Loucy (cell line): ENCODE data around the gene SDR39U1.
"Not testable (repeated sequence)": the region's sequence is repeated elsewhere in the genome, so short reads cannot be mapped to it uniquely, and the experiment has no call there.

Source experiments
- CTCF ChIP-seq: fragments of 200-600 bp; sonication (generic); conservative IDR thresholded peaks from 2 replicates; pipeline ENCODE4 v1.5.1; 2014; ENCODE audit warnings: mild to moderate bottlenecking, antibody characterized with exemption, low read length
- EZH2phosphoT487 ChIP-seq: fragments of 200-600 bp; IDR thresholded peaks from 2 replicates; pipeline ENCODE4 v1.6.1; 2018; ENCODE audit warnings: antibody characterized with exemption, mild to moderate bottlenecking, moderate library complexity, borderline replicate concordance

- TF ChIP-seq EZH2phosphoT487, CTCF: not testable (repeated sequence)
These were observed 49.2 kb upstream of the SDR39U1 start for GRCh38 chr14:24491586-24492408.
